ENCODE data around the gene KXD1.
"Not testable (repeated sequence)": the region's sequence is repeated elsewhere in the genome, so short reads cannot be mapped to it uniquely, and the experiment has no call there.

KXD1 gene

DNA sequence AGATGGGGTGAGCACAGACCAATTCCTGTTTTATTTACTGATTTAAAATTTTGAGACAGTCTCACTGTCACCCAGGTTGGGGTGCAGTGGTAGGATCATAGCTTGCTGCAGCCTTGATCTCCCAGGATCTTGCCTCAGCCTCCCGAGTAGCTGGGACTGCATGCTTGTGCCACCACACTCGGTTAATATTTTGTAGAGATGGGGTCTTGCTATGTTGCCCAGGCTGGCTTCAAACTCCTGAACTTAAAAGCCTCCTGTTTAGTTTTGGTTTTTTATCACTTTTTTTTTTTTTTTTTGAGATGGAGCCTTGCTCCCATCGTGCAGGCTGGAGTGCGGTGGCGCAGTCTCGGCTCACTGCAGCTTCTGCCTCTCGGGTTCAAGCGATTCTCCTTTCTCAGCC, 18.7 kb downstream of the KXD1 start:
- H3K4me3 ChIP-seq (ENCODE audit: low read depth, low read length) = no peak overlapping the region

DNA sequence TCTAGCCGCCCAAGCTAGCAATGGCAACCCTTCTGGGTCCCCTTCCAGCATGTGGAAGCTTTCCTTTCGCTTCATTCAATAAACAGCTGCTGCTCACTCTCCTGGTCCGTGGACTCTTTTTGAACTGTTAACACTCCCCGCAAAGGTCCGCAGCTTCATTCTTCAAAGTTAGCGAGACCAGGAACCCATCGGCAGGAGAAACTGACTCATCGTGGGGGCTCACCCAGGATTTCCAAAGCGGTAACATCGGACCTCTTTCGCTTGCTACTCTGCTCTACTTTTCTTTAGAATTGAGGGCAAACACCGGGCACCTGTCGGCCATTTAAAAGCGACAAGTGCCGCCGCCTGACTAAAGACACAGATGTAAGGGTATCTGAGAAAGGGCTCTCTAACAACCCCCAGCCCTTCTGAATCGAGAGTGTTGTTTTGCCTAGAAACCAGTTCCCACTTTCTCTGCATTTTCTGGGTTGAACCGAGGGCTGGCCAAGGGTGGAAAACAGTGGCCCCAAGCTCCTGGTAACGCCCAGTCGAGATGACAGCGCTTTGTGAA, 19.8 kb downstream of the KXD1 start:
- H3K4me3 ChIP-seq (ENCODE audit: low read depth, low read length) = no peak overlapping the region

- H3K4me3 ChIP-seq (ENCODE audit: low read depth, low read length) = no peak overlapping the region
Observed at GRCh38 chr19:18580311-18580710, 22.6 kb downstream of the KXD1 start.

DNA sequence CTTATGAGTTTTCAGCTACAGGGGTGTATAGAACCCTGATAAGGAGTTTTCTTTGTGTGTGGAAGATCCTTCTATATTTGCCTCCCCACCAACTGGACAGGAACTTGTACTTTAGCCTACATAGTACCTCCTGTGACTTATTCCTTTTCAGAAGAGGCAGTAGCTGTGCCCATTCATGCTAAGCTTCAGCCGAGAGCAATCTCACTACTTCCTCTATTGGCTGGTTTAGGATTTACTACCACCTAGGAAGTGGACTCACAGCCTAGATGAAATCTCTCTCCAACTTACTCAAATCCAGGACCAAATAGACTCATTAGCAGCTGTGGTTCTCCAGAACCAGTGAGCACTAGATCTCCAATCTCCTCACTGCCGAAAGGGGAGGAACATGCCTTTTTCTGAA, 28.6 kb downstream of the KXD1 start:
- no peak overlapping the region for H3K4me3 ChIP-seq (ENCODE audit: low read depth, low read length)

DNA sequence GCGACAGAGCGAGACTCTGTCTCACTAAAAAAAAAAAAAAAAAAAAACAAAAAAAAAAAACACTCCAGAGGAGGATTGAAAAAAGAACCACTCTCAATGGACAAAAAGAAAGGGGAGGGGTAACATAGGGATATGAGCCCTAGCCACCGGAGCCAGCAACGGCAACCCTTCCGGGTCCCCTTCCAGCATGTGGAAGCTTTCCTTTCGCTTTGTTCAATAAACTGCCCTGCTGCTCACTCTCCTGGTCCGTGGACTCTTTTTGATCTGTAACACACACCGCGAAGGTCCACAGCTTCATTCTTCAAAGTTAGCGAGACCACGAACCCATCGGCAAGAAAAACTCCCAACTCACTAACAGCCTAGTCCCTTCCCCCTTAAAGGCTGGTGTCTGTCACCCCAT, 29.9 kb downstream of the KXD1 start:
- H3K4me3 ChIP-seq (ENCODE audit: low read depth, low read length) = no peak overlapping the region

DNA sequence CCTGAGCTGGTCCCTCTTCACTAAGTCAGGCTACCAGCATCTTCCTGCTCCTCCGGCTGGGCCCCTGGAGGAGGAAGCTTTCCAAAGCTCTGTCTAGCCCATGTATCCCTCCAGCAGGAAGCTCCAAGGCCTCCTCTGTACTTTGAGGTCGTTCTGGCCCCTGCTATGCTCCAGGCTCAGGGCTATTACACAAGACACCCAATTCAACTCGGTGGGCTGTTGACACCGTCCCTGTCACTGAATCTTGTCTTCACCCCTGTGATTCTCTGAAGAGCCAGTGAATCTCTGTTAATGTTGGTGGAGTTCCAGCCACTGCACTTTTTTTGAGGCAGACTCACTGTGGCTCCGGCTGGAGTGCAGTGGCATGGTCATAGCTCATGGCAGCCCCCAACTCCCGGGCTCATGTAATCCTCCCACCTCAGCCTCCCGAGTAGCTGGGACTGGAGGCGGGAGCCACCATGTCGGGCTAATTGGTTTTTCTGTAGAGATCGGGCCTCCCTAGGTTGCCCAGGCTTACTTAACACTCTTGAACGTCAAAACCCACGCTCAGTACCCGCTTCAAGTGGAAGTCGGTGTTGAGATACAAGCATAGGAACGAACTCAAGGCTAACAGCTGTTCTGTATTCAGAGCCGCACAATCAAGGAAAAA, 30.4 kb downstream of the KXD1 start:
- H3K4me3 ChIP-seq (ENCODE audit: low read depth, low read length) = peak overlapping the region; percentile 89

GRCh38 chr19:18588611-18589379, 31.1 kb downstream of the KXD1 start, which contains the start of gene REX1BD:
Gene REX1BD (plus strand): TSS chr19:18588798. CDS start chr19:18588802, 4 bp downstream.
- H3K4me3 ChIP-seq (ENCODE audit: low read depth, low read length) = peak within 1 kb of the TSS; percentile 89

DNA sequence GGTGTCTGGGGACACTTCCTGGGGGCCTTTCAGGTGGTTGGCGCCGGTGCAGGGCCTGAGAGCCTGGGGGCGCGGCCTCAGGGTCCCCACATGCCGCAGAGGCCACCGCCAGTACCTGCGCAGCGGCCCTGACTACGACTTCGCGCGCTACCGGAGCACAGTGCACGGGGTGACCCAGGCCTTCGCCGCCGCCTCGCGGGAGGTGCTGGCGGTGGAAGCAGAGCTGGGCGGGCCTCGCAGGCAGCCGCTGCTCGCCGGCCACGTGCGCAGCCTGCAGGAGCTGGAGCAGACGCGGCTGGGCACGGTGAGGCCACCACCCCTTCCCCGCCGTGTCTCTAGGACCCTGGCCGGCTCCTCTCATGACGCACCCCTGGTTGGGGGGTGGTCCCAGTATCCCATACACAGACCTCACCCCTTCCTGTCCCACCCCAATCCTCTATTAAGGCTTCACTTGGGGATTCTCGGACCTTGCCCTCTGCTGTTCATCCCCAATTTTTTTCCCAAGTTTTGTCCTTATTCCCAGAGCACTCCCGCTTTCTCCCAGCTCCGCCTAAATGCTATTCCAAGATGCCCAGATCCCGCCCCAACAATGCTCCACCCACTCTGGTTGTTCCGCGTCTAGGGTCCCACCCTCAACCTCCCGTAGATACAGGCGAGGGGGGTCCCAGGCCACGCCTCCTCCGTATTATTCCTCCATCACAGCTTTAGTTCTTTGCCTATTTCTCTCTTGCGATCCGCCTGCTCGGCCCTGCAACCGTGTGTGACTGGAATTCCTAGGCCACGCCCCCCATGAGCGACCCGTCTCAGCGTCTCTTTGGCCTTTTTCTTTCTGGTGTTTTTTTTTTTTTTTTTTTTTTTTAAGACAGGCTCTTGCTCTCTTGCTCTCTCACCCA, 32.0 kb downstream of the KXD1 start:
- peak overlapping the region; percentile 89 for H3K4me3 ChIP-seq (ENCODE audit: low read depth, low read length)

- H3K4me3 ChIP-seq (ENCODE audit: low read depth, low read length) = peak overlapping the region; percentile 89
Observed at GRCh38 chr19:18590273-18591272, 32.9 kb downstream of the KXD1 start.

GRCh38 chr19:18591735-18592385, 34.2 kb downstream of the KXD1 start:
- H3K4me3 ChIP-seq (ENCODE audit: low read depth, low read length) = no peak overlapping the region

DNA sequence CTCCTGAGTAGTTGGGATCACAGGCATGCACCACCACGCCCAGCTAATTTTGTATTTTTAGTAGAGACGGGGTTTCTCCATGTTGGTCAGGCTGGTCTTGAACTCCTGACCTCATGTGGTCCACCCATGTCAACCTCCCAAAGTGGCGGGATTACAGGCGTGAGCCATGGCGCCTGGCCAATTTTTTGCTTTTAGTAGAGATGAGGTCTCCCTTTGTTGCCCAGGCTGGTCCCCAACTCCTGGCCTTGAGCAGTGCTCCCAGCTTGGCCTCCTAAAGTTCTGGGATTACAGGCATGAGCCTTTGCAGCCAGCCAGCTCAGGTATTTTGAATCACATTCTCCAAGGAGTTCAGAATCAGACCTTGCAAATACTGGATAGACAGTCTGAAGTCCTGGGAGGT, 35.1 kb downstream of the KXD1 start:
- H3K4me3 ChIP-seq (ENCODE audit: low read depth, low read length) = not testable (repeated sequence)

DNA sequence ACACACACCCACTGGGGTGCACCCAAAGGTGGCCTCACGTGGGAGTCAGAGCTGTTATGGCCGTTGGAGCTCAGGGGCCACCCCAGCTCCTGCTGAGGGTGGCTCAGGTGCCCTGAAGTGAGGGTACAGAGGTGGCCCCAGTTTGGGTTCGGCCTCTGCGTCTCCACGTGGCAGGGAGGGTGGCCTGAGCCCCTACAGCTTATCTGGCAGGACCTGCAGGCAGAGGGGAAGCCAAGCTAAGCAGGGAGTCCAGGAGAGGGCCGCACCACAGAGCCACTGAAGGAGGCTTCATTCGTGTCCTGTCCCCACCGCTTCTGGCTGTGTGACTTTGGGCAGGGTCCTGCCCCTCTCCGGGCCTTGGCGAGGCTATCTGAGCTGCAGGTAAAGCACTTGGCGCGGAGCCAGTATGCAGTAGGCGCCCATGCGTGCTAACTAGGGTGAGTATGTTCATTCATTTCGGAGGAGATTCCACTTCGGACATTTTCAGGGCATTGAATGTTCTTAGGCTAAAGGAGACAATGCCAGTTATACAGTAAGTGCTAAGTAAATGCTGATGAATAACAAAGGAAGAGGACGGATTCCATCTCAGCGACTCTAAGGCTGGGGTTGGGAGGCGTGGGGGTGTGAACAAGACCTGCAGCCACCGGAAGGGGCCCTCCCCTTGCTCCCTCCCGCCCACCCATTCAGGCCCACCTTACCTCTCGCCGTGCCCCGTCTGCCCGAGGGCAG, 35.9 kb downstream of the KXD1 start:
- peak overlapping the region; percentile 37 for H3K4me3 ChIP-seq (ENCODE audit: low read depth, low read length)

GRCh38 chr19:18594096-18594823, 36.6 kb downstream of the KXD1 start:
- peak overlapping the region; percentile 37 for H3K4me3 ChIP-seq (ENCODE audit: low read depth, low read length)

DNA sequence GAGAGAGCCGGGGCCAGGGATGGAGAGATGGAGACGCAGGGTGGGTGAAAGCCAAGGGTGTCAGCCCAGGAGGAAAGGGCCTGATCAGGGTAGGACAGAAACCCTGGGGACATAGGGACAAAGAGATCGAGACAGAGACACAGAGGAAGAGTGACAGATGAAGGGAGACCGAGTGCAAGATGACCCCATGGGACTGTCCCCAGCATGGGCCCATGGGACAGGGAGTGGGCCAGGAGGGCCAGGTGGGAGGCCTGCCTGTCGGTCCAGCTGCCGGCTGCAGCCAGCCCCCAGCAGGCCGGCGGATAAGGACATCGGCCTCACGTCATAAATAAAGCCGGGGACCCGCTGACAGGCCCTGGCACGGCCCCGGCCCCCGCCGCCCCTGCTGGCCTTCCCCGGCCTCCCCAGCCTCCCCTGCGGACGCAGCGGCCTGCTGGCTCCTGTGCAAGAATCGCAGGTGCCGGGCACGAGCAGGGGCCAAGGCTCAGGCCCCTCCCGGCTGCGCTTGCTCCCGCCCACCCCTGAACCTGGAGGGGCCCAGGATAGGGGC, 37.2 kb downstream of the KXD1 start:
- no peak overlapping the region for H3K4me3 ChIP-seq (ENCODE audit: low read depth, low read length)

DNA sequence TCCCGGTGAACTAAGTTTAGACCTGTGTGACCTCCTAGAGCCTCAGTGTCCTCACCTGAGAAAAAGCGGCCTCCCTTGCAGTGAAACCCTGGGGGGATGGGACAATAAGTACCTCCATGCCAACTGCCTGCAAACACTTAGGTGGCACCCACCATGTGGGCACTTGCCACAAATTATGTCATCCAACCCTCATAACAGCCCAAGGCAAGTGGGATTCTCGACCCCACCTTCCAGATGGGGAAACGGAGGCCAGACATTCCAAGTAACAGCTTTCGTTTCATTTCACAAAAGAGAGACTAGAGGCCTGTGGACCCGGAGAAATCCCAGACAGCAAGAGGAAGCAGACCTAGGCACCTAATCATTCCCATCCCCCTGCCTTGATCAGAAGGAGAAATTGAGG, 37.8 kb downstream of the KXD1 start:
- no peak overlapping the region for H3K4me3 ChIP-seq (ENCODE audit: low read depth, low read length)

DNA sequence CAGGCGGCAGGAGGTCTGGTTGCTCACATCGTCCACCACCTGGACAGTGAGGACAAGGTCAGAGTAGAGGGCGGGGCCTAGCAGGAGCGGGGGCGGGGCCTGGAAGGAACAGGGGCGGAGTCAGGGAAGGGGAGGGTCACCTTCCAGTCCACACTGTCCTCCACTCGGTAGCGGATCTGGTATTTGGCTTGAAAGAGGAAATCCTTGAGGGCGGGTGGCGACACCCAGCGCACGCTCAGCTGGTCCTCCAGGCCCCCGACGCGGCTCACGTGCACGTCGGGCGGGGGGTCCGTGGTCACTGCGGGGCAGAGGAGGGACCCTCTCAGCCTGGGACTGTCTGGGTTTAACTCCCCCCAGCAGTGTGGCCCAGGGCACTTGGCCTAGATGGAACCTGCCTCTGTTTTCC, 39.1 kb downstream of the KXD1 start:
- no peak overlapping the region for H3K4me3 ChIP-seq (ENCODE audit: low read depth, low read length)

GRCh38 chr19:18597809-18598660, 40.4 kb downstream of the KXD1 start:
- no peak overlapping the region for H3K4me3 ChIP-seq (ENCODE audit: low read depth, low read length)
